Thyroid gland (tissue), 4 donors: ENCODE results near the gene APMAP.

Experiments used
- CTCF ChIP-seq, 6 experiments: fragments of 200-600 bp in 3 of 6; fragments of 450-650 bp in 3 of 6; sonication (generic) in 3 of 6; IDR thresholded peaks; one replicate each; pipeline ENCODE4 v1.5.1; 2016 to 2019; ENCODE audit warnings: antibody characterized with exemption in 6 of 6, mild to moderate bottlenecking in 2 of 6, inconsistent platforms in 1 of 6, moderate library complexity in 1 of 6
- POLR2A ChIP-seq, 2 donors: fragments of 450-650 bp; IDR thresholded peaks; one replicate each; pipeline ENCODE4 v1.6.1; 2017; ENCODE audit warnings: antibody characterized with exemption in 2 of 2, mild to moderate bottlenecking in 2 of 2, moderate library complexity in 1 of 2

- TF ChIP-seq CTCF (IDR thresholded peaks at IDR 0.05) (no peak), POLR2A (IDR thresholded peaks at IDR 0.05) (no peak)
These were observed 18.7 kb upstream of the APMAP start for GRCh38 chr20:25011261-25011660.
